CD4-positive, alpha-beta memory T cell (primary cell): Measurements from ENCODE around the gene SOX4. TPM values are rescaled to one million over a fixed set of nuclear protein-coding genes. Genes with fewer than 3 reads are reported as not detected.

Source experiments
- CTCF ChIA-PET: fragments of 350-600 bp; sonication (Branson Sonifier 250); formaldehyde crosslinking; loops from one replicate; lab custom pipeline; 2021; ENCODE audit warnings: inconsistent platforms; ENCODE audit not compliant: partially characterized antibody; lab: Charles Lee
- POLR2A ChIA-PET: fragments of 350-600 bp; sonication (Branson Sonifier 250); formaldehyde crosslinking; loops from one replicate; lab custom pipeline; 2021; ENCODE audit not compliant: partially characterized antibody; lab: Charles Lee
- DNase-seq, 5 donors: peaks; one replicate each; pipeline versions ENCODE4 v3.0.0 to v3.0.0-alpha.2; 2020 to 2022; ENCODE audit warnings: mixed read lengths in 1 of 5
- H3K27ac ChIP-seq: one replicate; pipeline ENCODE4 v1.7.0; 2013; ENCODE audit warnings: low read depth, low read length
- H3K27me3 ChIP-seq: 2 replicates; pipeline ENCODE4 v1.7.0; 2013; ENCODE audit warnings: mild to moderate bottlenecking, low read length, moderate library complexity; ENCODE audit not compliant: insufficient read depth
- H3K36me3 ChIP-seq: 2 replicates; pipeline ENCODE4 v1.7.0; 2013; ENCODE audit warnings: mild to moderate bottlenecking, low read length, moderate library complexity; ENCODE audit not compliant: insufficient read depth
- H3K4me1 ChIP-seq: 2 replicates; pipeline ENCODE4 v1.7.0; 2013; ENCODE audit warnings: mild to moderate bottlenecking, low read length, moderate library complexity; ENCODE audit not compliant: insufficient read depth
- H3K4me3 ChIP-seq, 2 donors: one replicate each; pipeline ENCODE4 v1.7.0; 2013; ENCODE audit warnings: low read length in 2 of 2, mild to moderate bottlenecking in 1 of 2
- H3K9me3 ChIP-seq, 2 donors: one replicate each; pipeline ENCODE4 v1.7.0; 2013; ENCODE audit warnings: low read length in 2 of 2, control low read depth in 1 of 2; ENCODE audit not compliant: control insufficient read depth in 1 of 2
- H3K27ac Mint-ChIP-seq, 7 donors: one replicate each; pipeline ENCODE4 v1.8.0; 2020 to 2021; ENCODE audit warnings: mixed read lengths in 7 of 7, mild to moderate bottlenecking in 6 of 7, inconsistent platforms in 3 of 7, moderate library complexity in 3 of 7
- H3K27me3 Mint-ChIP-seq, 2 donors: one replicate each; pipeline ENCODE4 v1.8.0; 2020 to 2021; ENCODE audit warnings: mixed read lengths in 2 of 2
- H3K36me3 Mint-ChIP-seq, 2 donors: one replicate each; pipeline ENCODE4 v1.8.0; 2020 to 2021; ENCODE audit warnings: mixed read lengths in 2 of 2, inconsistent platforms in 1 of 2, mild to moderate bottlenecking in 1 of 2
- H3K4me1 Mint-ChIP-seq, 4 donors: one replicate each; pipeline ENCODE4 v1.8.0; 2020 to 2021; ENCODE audit warnings: mixed read lengths in 4 of 4, mild to moderate bottlenecking in 1 of 4
- H3K4me3 Mint-ChIP-seq, 8 donors: one replicate each; pipeline ENCODE4 v1.8.0; 2020 to 2021; ENCODE audit warnings: mixed read lengths in 8 of 8, mild to moderate bottlenecking in 7 of 8, moderate library complexity in 6 of 8, inconsistent platforms in 3 of 8
- H3K9me3 Mint-ChIP-seq, 8 donors: one replicate each; pipeline ENCODE4 v1.8.0; 2020 to 2021; ENCODE audit warnings: mixed read lengths in 8 of 8, mild to moderate bottlenecking in 5 of 8, inconsistent platforms in 3 of 8, moderate library complexity in 1 of 8
- intact Hi-C: fragments of 100-400 bp; cut with micrococcal nuclease; formaldehyde crosslinking; loops from one replicate; pipeline ENCODE4 v1.15.1; 2023
- polyA plus RNA-seq, 2 donors: library from polyadenylated mRNA; unstranded; fragments of 300-500 nt; fragmentation: Illumina TruSeq; gene quantifications; one replicate each; pipeline ENCODE4 v1.2.3, GENCODE V29; 2021
- total RNA-seq, 2 experiments: library from RNA; stranded (reverse); gene quantifications; one replicate each; pipeline ENCODE4 v1.2.3, GENCODE V29; 2021

The SOX4 gene
- total and polyA plus RNA-seq, 4 experiments from 2014 or later = 0.11 to 0.14 (median 0.12) TPM

- H3K27ac ChIP-seq = no peak overlapping the region
- Mint-ChIP-seq H3K27me3 (peaks cover 16 to 18% of the 10 kb centered on the region in 2 donors), H3K4me1 (no peaks in the 10 kb centered on the region), H3K27ac (no peak overlapping the region), H3K36me3 (no peaks in the 10 kb centered on the region), H3K9me3 (peaks cover 0 to 1% (median 0%) of the 10 kb centered on the region in 8 donors), H3K4me3 (no peak overlapping the region)
- DNase-seq = no peak
- POLR2A ChIA-PET = no interaction called here
- H3K4me3 ChIP-seq = no peak overlapping the region
- no peaks in the 10 kb centered on the region for H3K9me3 ChIP-seq
- CTCF ChIA-PET = interaction anchor here (1.7 kb wide), 1 partner anchor 15 kb away, joined by 4 read pairs; no protein-coding TSS in a partner anchor
- H3K4me1 ChIP-seq = no peaks in the 10 kb centered on the region
- no peaks in the 10 kb centered on the region for H3K36me3 ChIP-seq
- intact Hi-C loops = no loop called here
- peaks cover 4% of the 10 kb centered on the region for H3K27me3 ChIP-seq
These were observed 10.5 kb downstream of the SOX4 start for GRCh38 chr6:21604081-21604480.

- intact Hi-C loops = no loop called here
- Mint-ChIP-seq H3K27me3 (peaks cover 13% of the 10 kb centered on the region in 2 donors), H3K27ac (no peak overlapping the region), H3K4me3 (no peak overlapping the region), H3K36me3 (no peaks in the 10 kb centered on the region), H3K4me1 (no peaks in the 10 kb centered on the region), H3K9me3 (peaks cover 0 to 1% (median 0%) of the 10 kb centered on the region in 8 donors)
- H3K27me3 ChIP-seq = no peaks in the 10 kb centered on the region
- no peak for DNase-seq
- no peaks in the 10 kb centered on the region for H3K9me3 ChIP-seq
- H3K4me1 ChIP-seq = no peaks in the 10 kb centered on the region
- ChIA-PET POLR2A (no interaction called here), CTCF (interaction anchor here (1.3 kb wide), 1 partner anchor 17 kb away, joined by 3 read pairs; no protein-coding TSS in a partner anchor)
- no peak overlapping the region for H3K27ac ChIP-seq
- H3K4me3 ChIP-seq = no peak overlapping the region
- H3K36me3 ChIP-seq = no peaks in the 10 kb centered on the region
These were observed 11.6 kb downstream of the SOX4 start for GRCh38 chr6:21605166-21605565.

GRCh38 chr6:21608601-21609000 lies 15.1 kb downstream of the SOX4 start:
- H3K9me3 Mint-ChIP-seq = no peaks in the 10 kb centered on the region
- no peaks in the 10 kb centered on the region for H3K36me3 ChIP-seq
- no peak overlapping the region for H3K4me3 Mint-ChIP-seq
- no peak overlapping the region for H3K4me3 ChIP-seq
- no peaks in the 10 kb centered on the region for H3K9me3 ChIP-seq
- H3K36me3 Mint-ChIP-seq = no peaks in the 10 kb centered on the region
- peaks cover 8 to 10% of the 10 kb centered on the region in 2 donors for H3K27me3 Mint-ChIP-seq
- POLR2A ChIA-PET = no interaction called here
- intact Hi-C loops = no loop called here
- CTCF ChIA-PET = no interaction called here
- no peak for DNase-seq
- H3K4me1 ChIP-seq = no peaks in the 10 kb centered on the region
- no peaks in the 10 kb centered on the region for H3K4me1 Mint-ChIP-seq
- no peaks in the 10 kb centered on the region for H3K27me3 ChIP-seq
- H3K27ac ChIP-seq = no peak overlapping the region
- no peak overlapping the region for H3K27ac Mint-ChIP-seq

GRCh38 chr6:21609881-21610329 lies 16.4 kb downstream of the SOX4 start:
- ChIA-PET POLR2A (no interaction called here), CTCF (no interaction called here)
- no peak overlapping the region for H3K4me3 ChIP-seq
- no peak for DNase-seq
- H3K27me3 ChIP-seq = no peaks in the 10 kb centered on the region
- no peak overlapping the region for H3K27ac ChIP-seq
- H3K27ac Mint-ChIP-seq = no peak overlapping the region
- H3K36me3 ChIP-seq = no peaks in the 10 kb centered on the region
- no peaks in the 10 kb centered on the region for H3K9me3 ChIP-seq
- H3K36me3 Mint-ChIP-seq = no peaks in the 10 kb centered on the region
- intact Hi-C loops = no loop called here
- peaks cover 5 to 12% of the 10 kb centered on the region in 2 donors for H3K27me3 Mint-ChIP-seq
- no peaks in the 10 kb centered on the region for H3K4me1 ChIP-seq
- no peak overlapping the region for H3K4me3 Mint-ChIP-seq
- H3K4me1 Mint-ChIP-seq = no peaks in the 10 kb centered on the region
- H3K9me3 Mint-ChIP-seq = no peaks in the 10 kb centered on the region

- H3K27me3 ChIP-seq = no peaks in the 10 kb centered on the region
- Mint-ChIP-seq H3K27ac (no peak overlapping the region), H3K4me3 (no peak overlapping the region), H3K27me3 (peaks cover 5 to 11% of the 10 kb centered on the region in 2 donors), H3K9me3 (no peaks in the 10 kb centered on the region), H3K4me1 (no peaks in the 10 kb centered on the region), H3K36me3 (no peaks in the 10 kb centered on the region)
- DNase-seq = no peak
- H3K9me3 ChIP-seq = no peaks in the 10 kb centered on the region
- H3K4me3 ChIP-seq = no peak overlapping the region
- no peak overlapping the region for H3K27ac ChIP-seq
- no peaks in the 10 kb centered on the region for H3K4me1 ChIP-seq
- no peaks in the 10 kb centered on the region for H3K36me3 ChIP-seq
- POLR2A ChIA-PET = no interaction called here
- intact Hi-C loops = no loop called here
- CTCF ChIA-PET = no interaction called here
These were observed 16.8 kb downstream of the SOX4 start for GRCh38 chr6:21610341-21610740.

- H3K4me1 ChIP-seq = no peaks in the 10 kb centered on the region
- intact Hi-C loops = no loop called here
- DNase-seq = no peak
- ChIA-PET CTCF (no interaction called here), POLR2A (no interaction called here)
- Mint-ChIP-seq H3K4me3 (no peak overlapping the region), H3K9me3 (no peaks in the 10 kb centered on the region), H3K4me1 (no peaks in the 10 kb centered on the region), H3K27ac (no peak overlapping the region), H3K27me3 (peaks cover 6 to 14% of the 10 kb centered on the region in 2 donors), H3K36me3 (no peaks in the 10 kb centered on the region)
- H3K4me3 ChIP-seq = no peak overlapping the region
- no peaks in the 10 kb centered on the region for H3K9me3 ChIP-seq
- no peak overlapping the region for H3K27ac ChIP-seq
- no peaks in the 10 kb centered on the region for H3K36me3 ChIP-seq
- H3K27me3 ChIP-seq = no peaks in the 10 kb centered on the region
These were observed 17.9 kb downstream of the SOX4 start for GRCh38 chr6:21611485-21611884.

- H3K9me3 Mint-ChIP-seq = no peaks in the 10 kb centered on the region
- H3K36me3 Mint-ChIP-seq = no peaks in the 10 kb centered on the region
- Histone ChIP-seq H3K36me3 (no peaks in the 10 kb centered on the region), H3K27ac (no peak overlapping the region), H3K4me3 (no peak overlapping the region), H3K9me3 (no peaks in the 10 kb centered on the region), H3K4me1 (no peaks in the 10 kb centered on the region), H3K27me3 (no peaks in the 10 kb centered on the region)
- CTCF ChIA-PET = no interaction called here
- no peaks in the 10 kb centered on the region for H3K4me1 Mint-ChIP-seq
- no peak overlapping the region for H3K27ac Mint-ChIP-seq
- intact Hi-C loops = no loop called here
- no peak overlapping the region for H3K4me3 Mint-ChIP-seq
- POLR2A ChIA-PET = no interaction called here
- DNase-seq = no peak
- H3K27me3 Mint-ChIP-seq = peaks cover 4 to 12% of the 10 kb centered on the region in 2 donors
These were observed 18.7 kb downstream of the SOX4 start for GRCh38 chr6:21612067-21612745.
